ENCODE results near the gene SERPINA1. TPM values are rescaled to one million over a fixed set of nuclear protein-coding genes. Genes with fewer than 3 reads are reported as not detected.

SERPINA1 gene
- total and polyA plus RNA-seq, 2 of the 13 experiments (the other 11 are each of a cell fraction or from before 2014, with no cell fraction given): 3,266 to 11,015 TPM

GRCh38 chr14:94411638-94412037 is 23.2 kb upstream of the SERPINA1 start:
- Histone ChIP-seq H3K4me2 (ENCODE audit: low read depth, low read length) (peak overlapping the region; percentile 49), H3K27me3 (ENCODE audit: control insufficient read depth in 1 of 2, insufficient read depth in 2 of 2, low read length in 2 of 2) (no peaks in the 10 kb centered on the region), H3K27ac (ENCODE audit: extremely low read length, insufficient read depth, low read length) (peak overlapping the region; percentile 48), H3K79me2 (ENCODE audit: insufficient read depth, low read length) (peaks cover 12% of the 10 kb centered on the region), H3K9ac (ENCODE audit: insufficient read depth, low read depth, low read length) (no peak overlapping the region), H4K20me1 (ENCODE audit: insufficient read depth, low read length) (no peaks in the 10 kb centered on the region), H3K4me1 (ENCODE audit: insufficient read depth, low read length) (peaks cover 78% of the 10 kb centered on the region), H2AFZ (ENCODE audit: low read length) (peak overlapping the region; percentile 28), H3K9me3 (ENCODE audit: low read length) (no peaks in the 10 kb centered on the region), H3K36me3 (replicated peaks in 1 of 2; ENCODE audit: control insufficient read depth in 1 of 2, insufficient read depth in 2 of 2, low read length in 2 of 2) (no peaks in the 10 kb centered on the region), H3K4me3 (replicated peaks in 1 of 3; ENCODE audit: insufficient read depth in 1 of 3, low read depth in 2 of 3, low read length in 3 of 3) (no peak overlapping the region)
- ATAC-seq: peak; percentile 50; the same call in 2 of the 3 replicates
- FAIRE-seq: no peak
- intact Hi-C loops (cut with micrococcal nuclease; ENCODE audit: unreplicated experiment): loop anchor here (2.0 kb wide), 2 partner anchors 35 to 89 kb away; partner anchors contain the start of gene SERPINA6
- ChIA-PET CTCF (ENCODE audit: low intra/inter-chr PET ratio, low total read pairs) (interaction anchor here (1.7 to 3.1 kb wide), 2 partner anchors 24 to 56 kb away, joined by 5 to 14 read pairs; partner anchors contain the start of gene SERPINA1), POLR2A (interaction anchor here (0.5 to 6.2 kb wide), 13 partner anchors 8 to 437 kb away, joined by 3 to 102 read pairs (median 6); partner anchors contain the start of genes SERPINA1 and SERPINA6)
- no peak for TF ChIP-seq NR1H2 (CRISPR knock-in tag; IDR thresholded peaks at IDR 0.05; ENCODE audit: borderline replicate concordance, low read depth)
- no peak for TF ChIP-seq SRSF9 (IDR thresholded peaks at IDR 0.05; ENCODE audit: borderline replicate concordance, insufficient read depth, low read depth, low read length, poor library complexity, severe bottlenecking)
- TF ChIP-seq SAP130 (CRISPR knock-in tag; IDR thresholded peaks at IDR 0.05; ENCODE audit: low read depth): peak; percentile 32; the same call in 1 of the 2 replicates
- TF ChIP-seq ZNF292 (CRISPR knock-in tag; IDR thresholded peaks at IDR 0.05; ENCODE audit: borderline replicate concordance, low read depth): 0 out of 2 replicates have a peak, but pooled peaks have one; percentile 29
- TF ChIP-seq FOXO1 (CRISPR knock-in tag; IDR thresholded peaks at IDR 0.05): no peak
- peak; percentile 82 for TF ChIP-seq TEAD3 (CRISPR knock-in tag; optimal IDR thresholded peaks at IDR 0.05; ENCODE audit: borderline replicate concordance)
- TF ChIP-seq ELF3 (CRISPR knock-in tag; IDR thresholded peaks at IDR 0.05): peak; percentile 98
- peak; percentile 41; the same call in 1 of the 2 replicates for TF ChIP-seq ELF1 (CRISPR knock-in tag; IDR thresholded peaks at IDR 0.05)
- TF ChIP-seq SALL1 (CRISPR knock-in tag; IDR thresholded peaks at IDR 0.05): peak; percentile 25; the same call in 1 of the 2 replicates
- 0 out of 2 replicates have a peak, but pooled peaks have one; percentile 17 for TF ChIP-seq MED1 (CRISPR knock-in tag; IDR thresholded peaks at IDR 0.05)
- in situ Hi-C loops (cut with HindIII; ENCODE audit: extremely low pct_ligation_motif_present, low pct_unique_long_range_greater_than_20kb): loop anchor here (5.0 kb wide), 1 partner anchor 34 kb away; no protein-coding TSS in a partner anchor
- WGBS (ENCODE audit: low lambda C conversion rate): 0% methylated on average over 1 of the region's 1 CpG
- no TSS peak for BruUV-seq (replicated peaks)
- DNase-seq (ENCODE audit: low spot score): peak; percentile 40
